GM10248 (cell line): ENCODE data around the gene HELQ.

Source experiments
- CTCF ChIA-PET: fragments of 300-600 bp; sonication (Branson Sonifier 250); formaldehyde crosslinking; extraction: SDS; loops from one replicate; lab custom pipeline; 2021; ENCODE audit warnings: antibody characterized with exemption; lab: Yijun Ruan, JAX
- POLR2A ChIA-PET: fragments of 350-650 bp; sonication (Branson Sonifier 250); formaldehyde crosslinking; extraction: SDS; loops from one replicate; lab custom pipeline; 2020; ENCODE audit warnings: antibody characterized with exemption; lab: Yijun Ruan, JAX
- DNase-seq: peaks from one replicate; pipeline ENCODE4 v3.0.0; 2012; ENCODE audit errors: extremely low spot score
- CTCF ChIP-seq: IDR thresholded peaks from 2 replicates; pipeline ENCODE4 v1.5.1; 2012; ENCODE audit warnings: mild to moderate bottlenecking, low read depth; ENCODE audit errors: extremely low read depth, missing control alignments, control extremely low read depth

The HELQ gene

GRCh38 chr4:83438719-83439118 lies 16.9 kb downstream of the HELQ start:
- ChIA-PET POLR2A (interaction anchor here (0.7 kb wide), 3 partner anchors 20 to 188 kb away, joined by 5 to 7 read pairs (median 5); no protein-coding TSS in a partner anchor), CTCF (interaction anchor here (1.0 kb wide), 1 partner anchor 34 kb away, joined by 3 read pairs; no protein-coding TSS in a partner anchor)
- no peak for DNase-seq
- TF ChIP-seq CTCF, result no peak

- ChIA-PET CTCF (interaction anchor here (1.3 kb wide), 1 partner anchor 13 kb away, joined by 3 read pairs; no protein-coding TSS in a partner anchor), POLR2A (no interaction called here)
- TF ChIP-seq CTCF, result no peak
- no peak for DNase-seq
Measured at GRCh38 chr4:83436680-83437079, 18.9 kb downstream of the HELQ start.

GRCh38 chr4:83431200-83431599 lies 24.4 kb downstream of the HELQ start:
- no peak for TF ChIP-seq CTCF
- DNase-seq, result no peak
- ChIA-PET CTCF (no interaction called here), POLR2A (no interaction called here)

GRCh38 chr4:83418211-83418610 lies 37.4 kb downstream of the HELQ start:
- DNase-seq, result no peak
- ChIA-PET POLR2A (interaction anchor here (0.6 kb wide), 1 partner anchor 121 kb away, joined by 3 read pairs; no protein-coding TSS in a partner anchor), CTCF (interaction anchor here (1.0 to 2.0 kb wide), 4 partner anchors 8 to 68 kb away, joined by 3 to 4 read pairs (median 3); no protein-coding TSS in a partner anchor)
- no peak for TF ChIP-seq CTCF

GRCh38 chr4:83417566-83417965 lies 38.1 kb downstream of the HELQ start:
- CTCF ChIA-PET, result interaction anchor here (1.0 to 2.0 kb wide), 3 partner anchors 8 to 68 kb away, joined by 3 to 4 read pairs (median 3); no protein-coding TSS in a partner anchor
- TF ChIP-seq CTCF, result no peak
- POLR2A ChIA-PET, result interaction anchor here (0.6 kb wide), 1 partner anchor 120 kb away, joined by 3 read pairs; no protein-coding TSS in a partner anchor
- DNase-seq, result no peak

GRCh38 chr4:83413676-83414075 lies 41.9 kb downstream of the HELQ start:
- DNase-seq, result no peak
- no peak for TF ChIP-seq CTCF
- POLR2A ChIA-PET, result no interaction called here
- CTCF ChIA-PET, result no interaction called here
